ENCODE results near the gene ZNF580.
A peak's percentile ranks its signal among the peaks of the same experiment; 100 is the strongest.

ZNF580 gene

GRCh38 chr19:55593096-55593772 lies 47.6 kb upstream of the ZNF580 start:
- Histone ChIP-seq H2BK120ac (ENCODE audit: low read depth, low read length) (no peak overlapping the region), H3K36me3 (replicated peaks in 1 of 2; ENCODE audit: control insufficient read depth in 2 of 2, insufficient read depth in 2 of 2, low read length in 2 of 2) (peaks cover 27 to 55% of the 10 kb centered on the region in 2 donors), H3K4ac (ENCODE audit: low read length) (no peak overlapping the region), H3K18ac (ENCODE audit: low read length) (no peak overlapping the region), H3K27ac (replicated peaks; ENCODE audit: low read length) (no peak overlapping the region), H3K27me3 (ENCODE audit: control insufficient read depth in 3 of 3, insufficient read depth in 3 of 3, low read depth in 1 of 3, low read length in 3 of 3) (no peaks in the 10 kb centered on the region), H3K14ac (ENCODE audit: low read length) (no peak overlapping the region), H2BK12ac (ENCODE audit: low read length) (no peak overlapping the region), H2BK15ac (ENCODE audit: low read length) (no peak overlapping the region), H4K8ac (ENCODE audit: low read depth, low read length) (no peak overlapping the region), H2AK5ac (ENCODE audit: low read depth, low read length) (no peak overlapping the region), H2AFZ (ENCODE audit: low read length) (no peak overlapping the region), H3K9ac (ENCODE audit: low read depth, low read length, poor library complexity) (no peak overlapping the region), H3K4me3 (ENCODE audit: low read length in 2 of 2) (no peak overlapping the region), H3K23ac (ENCODE audit: low read depth, low read length, poor library complexity) (no peak overlapping the region), H3K79me1 (ENCODE audit: low read depth, low read length) (peaks cover 2% of the 10 kb centered on the region), H3K4me1 (ENCODE audit: control insufficient read depth in 2 of 2, insufficient read depth in 1 of 2, low read depth in 1 of 2, low read length in 2 of 2) (peaks cover 0 to 8% of the 10 kb centered on the region in 2 donors), H3K4me2 (ENCODE audit: insufficient read depth, low read length, poor library complexity, severe bottlenecking) (no peak overlapping the region), H2BK5ac (ENCODE audit: low read length) (no peak overlapping the region), H4K91ac (ENCODE audit: low read depth, low read length, poor library complexity) (no peak overlapping the region), H3K9me3 (replicated peaks in 1 of 2; ENCODE audit: control insufficient read depth in 2 of 2, insufficient read depth in 1 of 2, low read depth in 1 of 2, low read length in 2 of 2) (peaks cover 0 to 5% of the 10 kb centered on the region in 2 donors)
- WGBS, 2 donors (ENCODE audit: extremely low coverage in 2 of 2, insufficient read length in 2 of 2, insufficient replicate concordance in 1 of 2): no CpG with 5 or more reads among the region's 68 CpGs
- no peak for DNase-seq (ENCODE audit: low spot score)

GRCh38 chr19:55594996-55595545 lies 45.7 kb upstream of the ZNF580 start:
- Histone ChIP-seq H4K8ac (ENCODE audit: low read depth, low read length) (no peak overlapping the region), H2BK120ac (ENCODE audit: low read depth, low read length) (no peak overlapping the region), H3K4ac (ENCODE audit: low read length) (no peak overlapping the region), H2BK15ac (ENCODE audit: low read length) (no peak overlapping the region), H2BK12ac (ENCODE audit: low read length) (no peak overlapping the region), H3K36me3 (replicated peaks in 1 of 2; ENCODE audit: control insufficient read depth in 2 of 2, insufficient read depth in 2 of 2, low read length in 2 of 2) (peaks cover 27 to 55% of the 10 kb centered on the region in 2 donors), H3K14ac (ENCODE audit: low read length) (no peak overlapping the region), H3K79me1 (ENCODE audit: low read depth, low read length) (peaks cover 2% of the 10 kb centered on the region), H3K27me3 (ENCODE audit: control insufficient read depth in 3 of 3, insufficient read depth in 3 of 3, low read depth in 1 of 3, low read length in 3 of 3) (no peaks in the 10 kb centered on the region), H2AFZ (ENCODE audit: low read length) (no peak overlapping the region), H4K91ac (ENCODE audit: low read depth, low read length, poor library complexity) (no peak overlapping the region), H3K4me3 (ENCODE audit: low read length in 2 of 2) (no peak overlapping the region), H3K27ac (replicated peaks; ENCODE audit: low read length) (no peak overlapping the region), H2BK5ac (ENCODE audit: low read length) (no peak overlapping the region), H3K4me1 (ENCODE audit: control insufficient read depth in 2 of 2, insufficient read depth in 1 of 2, low read depth in 1 of 2, low read length in 2 of 2) (peaks cover 0 to 9% of the 10 kb centered on the region in 2 donors), H3K9ac (ENCODE audit: low read depth, low read length, poor library complexity) (no peak overlapping the region), H3K4me2 (ENCODE audit: insufficient read depth, low read length, poor library complexity, severe bottlenecking) (no peak overlapping the region), H2AK5ac (ENCODE audit: low read depth, low read length) (no peak overlapping the region), H3K23ac (ENCODE audit: low read depth, low read length, poor library complexity) (no peak overlapping the region), H3K18ac (ENCODE audit: low read length) (no peak overlapping the region), H3K9me3 (replicated peaks in 1 of 2; ENCODE audit: control insufficient read depth in 2 of 2, insufficient read depth in 1 of 2, low read depth in 1 of 2, low read length in 2 of 2) (peaks cover 0 to 5% of the 10 kb centered on the region in 2 donors)
- WGBS, 2 donors (ENCODE audit: extremely low coverage in 2 of 2, insufficient read length in 2 of 2, insufficient replicate concordance in 1 of 2): no CpG with 5 or more reads among the region's 4 CpGs
- DNase-seq (ENCODE audit: low spot score): no peak

GRCh38 chr19:55596304-55596703 lies 44.5 kb upstream of the ZNF580 start:
- Histone ChIP-seq H2BK5ac (ENCODE audit: low read length) (no peak overlapping the region), H3K14ac (ENCODE audit: low read length) (no peak overlapping the region), H2BK120ac (ENCODE audit: low read depth, low read length) (no peak overlapping the region), H4K91ac (ENCODE audit: low read depth, low read length, poor library complexity) (no peak overlapping the region), H3K79me1 (ENCODE audit: low read depth, low read length) (peaks cover 2% of the 10 kb centered on the region), H3K23ac (ENCODE audit: low read depth, low read length, poor library complexity) (no peak overlapping the region), H2AK5ac (ENCODE audit: low read depth, low read length) (no peak overlapping the region), H3K36me3 (replicated peaks in 1 of 2; ENCODE audit: control insufficient read depth in 2 of 2, insufficient read depth in 2 of 2, low read length in 2 of 2) (peaks cover 26 to 52% of the 10 kb centered on the region in 2 donors), H4K8ac (ENCODE audit: low read depth, low read length) (no peak overlapping the region), H3K4me1 (ENCODE audit: control insufficient read depth in 2 of 2, insufficient read depth in 1 of 2, low read depth in 1 of 2, low read length in 2 of 2) (peaks cover 5 to 9% of the 10 kb centered on the region in 2 donors), H2AFZ (ENCODE audit: low read length) (no peak overlapping the region), H3K4me3 (ENCODE audit: low read length in 2 of 2) (no peak overlapping the region), H3K4ac (ENCODE audit: low read length) (no peak overlapping the region), H3K27ac (replicated peaks; ENCODE audit: low read length) (no peak overlapping the region), H3K27me3 (ENCODE audit: control insufficient read depth in 3 of 3, insufficient read depth in 3 of 3, low read depth in 1 of 3, low read length in 3 of 3) (no peaks in the 10 kb centered on the region), H2BK15ac (ENCODE audit: low read length) (no peak overlapping the region), H3K9ac (ENCODE audit: low read depth, low read length, poor library complexity) (no peak overlapping the region), H3K4me2 (ENCODE audit: insufficient read depth, low read length, poor library complexity, severe bottlenecking) (no peak overlapping the region), H3K9me3 (replicated peaks in 1 of 2; ENCODE audit: control insufficient read depth in 2 of 2, insufficient read depth in 1 of 2, low read depth in 1 of 2, low read length in 2 of 2) (peaks cover 0 to 5% of the 10 kb centered on the region in 2 donors), H3K18ac (ENCODE audit: low read length) (no peak overlapping the region), H2BK12ac (ENCODE audit: low read length) (no peak overlapping the region)
- no peak for DNase-seq (ENCODE audit: low spot score)
- WGBS, 2 donors (ENCODE audit: extremely low coverage in 2 of 2, insufficient read length in 2 of 2, insufficient replicate concordance in 1 of 2): no CpG with 5 or more reads among the region's 3 CpGs

- H2BK15ac ChIP-seq (ENCODE audit: low read length): no peak overlapping the region
- H2BK5ac ChIP-seq (ENCODE audit: low read length): no peak overlapping the region
- no peak for DNase-seq (ENCODE audit: low spot score)
- peaks cover 22 to 40% of the 10 kb centered on the region in 2 donors for H3K36me3 ChIP-seq (replicated peaks in 1 of 2; ENCODE audit: control insufficient read depth in 2 of 2, insufficient read depth in 2 of 2, low read length in 2 of 2)
- no CpG with 5 or more reads among the region's 30 CpGs for WGBS, 2 donors (ENCODE audit: extremely low coverage in 2 of 2, insufficient read length in 2 of 2, insufficient replicate concordance in 1 of 2)
- H3K4me3 ChIP-seq (ENCODE audit: low read length in 2 of 2): no peak overlapping the region
- peaks cover 2% of the 10 kb centered on the region for H3K79me1 ChIP-seq (ENCODE audit: low read depth, low read length)
- no peak overlapping the region for H3K9ac ChIP-seq (ENCODE audit: low read depth, low read length, poor library complexity)
- H3K9me3 ChIP-seq (replicated peaks in 1 of 2; ENCODE audit: control insufficient read depth in 2 of 2, insufficient read depth in 1 of 2, low read depth in 1 of 2, low read length in 2 of 2): peaks cover under 1 to 5% of the 10 kb centered on the region in 2 donors
- no peak overlapping the region for H2BK12ac ChIP-seq (ENCODE audit: low read length)
- no peak overlapping the region for H4K91ac ChIP-seq (ENCODE audit: low read depth, low read length, poor library complexity)
- H3K27ac ChIP-seq (replicated peaks; ENCODE audit: low read length): peak overlapping the region; percentile 65
- no peak overlapping the region for H2AFZ ChIP-seq (ENCODE audit: low read length)
- H3K23ac ChIP-seq (ENCODE audit: low read depth, low read length, poor library complexity): no peak overlapping the region
- H3K4me2 ChIP-seq (ENCODE audit: insufficient read depth, low read length, poor library complexity, severe bottlenecking): no peak overlapping the region
- H3K4me1 ChIP-seq (ENCODE audit: control insufficient read depth in 2 of 2, insufficient read depth in 1 of 2, low read depth in 1 of 2, low read length in 2 of 2): peaks cover 5 to 9% of the 10 kb centered on the region in 2 donors
- no peak overlapping the region for H3K18ac ChIP-seq (ENCODE audit: low read length)
- H3K14ac ChIP-seq (ENCODE audit: low read length): no peak overlapping the region
- no peak overlapping the region for H2BK120ac ChIP-seq (ENCODE audit: low read depth, low read length)
- H4K8ac ChIP-seq (ENCODE audit: low read depth, low read length): no peak overlapping the region
- H3K27me3 ChIP-seq (ENCODE audit: control insufficient read depth in 3 of 3, insufficient read depth in 3 of 3, low read depth in 1 of 3, low read length in 3 of 3): no peaks in the 10 kb centered on the region
- H3K4ac ChIP-seq (ENCODE audit: low read length): no peak overlapping the region
- H2AK5ac ChIP-seq (ENCODE audit: low read depth, low read length): peak overlapping the region; percentile 85
Measured at GRCh38 chr19:55597501-55597921, 43.3 kb upstream of the ZNF580 start.
